CD14-positive monocyte (primary cell): ENCODE measurements around the gene ZNF423. TPM values are rescaled to one million over a fixed set of nuclear protein-coding genes. Genes with fewer than 3 reads are reported as not detected.

Source experiments
- DNase-seq, 3 donors: peaks; one replicate each; pipeline ENCODE4 v3.0.0-alpha.2; 2011 to 2022
- H2AFZ ChIP-seq: 2 replicates; pipeline ENCODE4 v1.6.0; 2012; ENCODE audit warnings: mild to moderate bottlenecking, low read depth, low read length, inconsistent platforms; ENCODE audit not compliant: insufficient read depth, poor library complexity, severe bottlenecking
- H3K27ac ChIP-seq, 2 donors: 1 replicate in 1 of 2; 2 replicates in 1 of 2; pipeline ENCODE4 v1.5.1; 2012 to 2013; ENCODE audit warnings: low read length in 2 of 2, control low read depth in 1 of 2, inconsistent platforms in 1 of 2, low read depth in 1 of 2, mild to moderate bottlenecking in 1 of 2
- H3K27me3 ChIP-seq, 2 donors: one replicate each; pipeline versions ENCODE4 v1.6.0 to v1.6.1; 2011 to 2013; ENCODE audit warnings: low read length in 2 of 2; ENCODE audit not compliant: control insufficient read depth in 2 of 2, insufficient read depth in 2 of 2
- H3K36me3 ChIP-seq, 2 donors: replicated peaks in 1 of 2; 1 replicate in 1 of 2; 2 replicates in 1 of 2; pipeline versions ENCODE4 v1.5.1 to v1.6.1; 2012 to 2013; ENCODE audit warnings: low read length in 2 of 2, control low read depth in 1 of 2, inconsistent platforms in 1 of 2, mild to moderate bottlenecking in 1 of 2; ENCODE audit not compliant: insufficient read depth in 2 of 2, control insufficient read depth in 1 of 2
- H3K4me1 ChIP-seq, 2 donors: 1 replicate in 1 of 2; 2 replicates in 1 of 2; pipeline versions ENCODE4 v1.5.1 to v1.6.1; 2012 to 2013; ENCODE audit warnings: low read length in 2 of 2, control low read depth in 1 of 2, inconsistent platforms in 1 of 2, mild to moderate bottlenecking in 1 of 2, moderate library complexity in 1 of 2; ENCODE audit not compliant: insufficient read depth in 2 of 2, control insufficient read depth in 1 of 2
- H3K4me2 ChIP-seq: replicated peaks from 2 replicates; pipeline ENCODE3; 2012; ENCODE audit warnings: low read length, moderate library complexity, mild to moderate bottlenecking; ENCODE audit not compliant: poor library complexity, severe bottlenecking; ENCODE audit errors: extremely low read depth
- H3K4me3 ChIP-seq, 3 experiments: fragments of 200-600 bp in 1 of 3; sonication (generic) in 1 of 3; replicated peaks in 1 of 3; 1 replicate in 2 of 3; 2 replicates in 1 of 3; pipeline ENCODE4 v1.5.1; 2011 to 2013; ENCODE audit warnings: low read length in 3 of 3, mild to moderate bottlenecking in 3 of 3, control low read depth in 2 of 3, low read depth in 2 of 3, inconsistent platforms in 1 of 3, moderate library complexity in 1 of 3
- H3K79me2 ChIP-seq: 2 replicates; pipeline ENCODE4 v1.6.0; 2012; ENCODE audit warnings: mild to moderate bottlenecking, control low read depth, inconsistent platforms, low read length, moderate library complexity; ENCODE audit not compliant: insufficient read depth
- H3K9ac ChIP-seq: 2 replicates; pipeline ENCODE4 v1.6.0; 2017; ENCODE audit warnings: low read length, mild to moderate bottlenecking; ENCODE audit not compliant: insufficient read depth, poor library complexity, severe bottlenecking
- H3K9me3 ChIP-seq, 2 donors: replicated peaks in 1 of 2; 1 replicate in 1 of 2; 2 replicates in 1 of 2; pipeline versions ENCODE4 v1.5.1 to v1.6.1; 2012 to 2013; ENCODE audit warnings: low read length in 2 of 2, control low read depth in 1 of 2; ENCODE audit not compliant: control insufficient read depth in 1 of 2, insufficient read depth in 1 of 2
- H4K20me1 ChIP-seq: 2 replicates; pipeline ENCODE4 v1.6.0; 2012; ENCODE audit warnings: mild to moderate bottlenecking, low read length, control low read depth, moderate library complexity; ENCODE audit not compliant: insufficient read depth
- H3K27ac Mint-ChIP-seq, 7 donors: one replicate each; pipeline ENCODE4 v1.8.0; 2020; ENCODE audit warnings: mild to moderate bottlenecking in 7 of 7, mixed read lengths in 7 of 7, moderate library complexity in 6 of 7, inconsistent platforms in 2 of 7
- H3K27me3 Mint-ChIP-seq, 3 donors: one replicate each; pipeline ENCODE4 v1.8.0; 2021 to 2022; ENCODE audit warnings: low read depth in 3 of 3, mild to moderate bottlenecking in 3 of 3, mixed read lengths in 3 of 3, moderate library complexity in 3 of 3, inconsistent platforms in 1 of 3
- H3K36me3 Mint-ChIP-seq, 2 donors: one replicate each; pipeline ENCODE4 v1.8.0; 2020; ENCODE audit warnings: mixed read lengths in 2 of 2, inconsistent platforms in 1 of 2, mild to moderate bottlenecking in 1 of 2
- H3K4me1 Mint-ChIP-seq: one replicate; pipeline ENCODE4 v1.8.0; 2020; ENCODE audit warnings: mild to moderate bottlenecking, mixed read lengths
- H3K4me3 Mint-ChIP-seq, 2 donors: one replicate each; pipeline ENCODE4 v1.8.0; 2020; ENCODE audit warnings: mild to moderate bottlenecking in 2 of 2, mixed read lengths in 2 of 2, moderate library complexity in 1 of 2
- H3K9me3 Mint-ChIP-seq, 7 donors: one replicate each; pipeline ENCODE4 v1.8.0; 2020 to 2022; ENCODE audit warnings: mixed read lengths in 7 of 7, mild to moderate bottlenecking in 6 of 7, moderate library complexity in 6 of 7, inconsistent platforms in 2 of 7
- WGBS: methylation state at CpG from one replicate; pipeline ENCODE4 v1.1.5; 2013; ENCODE audit warnings: missing lambda C conversion rate; ENCODE audit not compliant: insufficient coverage; 5-methylcytosine and 5-hydroxymethylcytosine counted together
- intact Hi-C, 2 donors: fragments of 100-400 bp; cut with micrococcal nuclease; formaldehyde crosslinking; loops; one replicate each; pipeline versions ENCODE4 v1.15.0 to v1.15.1; 2023
- polyA plus RNA-seq, 3 donors: library from polyadenylated mRNA; depleted of rRNA in 1 of 3; unstranded in 2 of 3; stranded (reverse) in 1 of 3; fragments of 300-500 nt in 2 of 3; fragments of >200 nt in 1 of 3; fragmentation: Illumina TruSeq in 2 of 3; gene quantifications; 1 replicate in 2 of 3; 2 replicates in 1 of 3; pipeline ENCODE4 v1.2.3, GENCODE V29; 2012 to 2021
- TF ChIP-seq, protein P1 (sequence below): fragments of 200-600 bp; IDR thresholded peaks from one replicate; pipeline ENCODE4 v1.8.0; 2022; ENCODE audit warnings: antibody characterized with exemption, mild to moderate bottlenecking

The ZNF423 gene
- polyA plus RNA-seq, 3 donors = not detected

DNA sequence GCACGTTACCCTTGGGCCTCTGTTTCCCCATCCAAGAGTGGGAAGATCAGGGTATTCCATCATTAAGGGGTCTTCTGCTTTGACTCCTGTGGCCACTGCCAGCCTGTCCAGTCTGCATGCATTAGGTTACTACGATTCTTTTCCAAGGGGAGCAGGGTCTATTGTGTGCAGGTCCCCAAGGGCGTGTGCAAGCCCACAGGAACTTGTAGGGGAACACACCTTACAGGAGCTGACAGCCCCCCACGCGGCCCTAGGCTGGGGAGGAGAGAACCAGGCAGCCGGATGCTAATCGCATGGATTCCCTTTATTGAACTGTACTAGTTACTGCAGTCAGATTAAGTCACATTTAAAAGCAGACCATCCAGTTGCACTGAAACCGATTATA, 365.6 kb downstream of the ZNF423 start:
- Histone ChIP-seq H3K4me3 (no peak overlapping the region), H3K4me2 (no peak overlapping the region), H3K9me3 (no peaks in the 10 kb centered on the region), H3K9ac (no peak overlapping the region), H3K36me3 (no peaks in the 10 kb centered on the region), H3K27ac (no peak overlapping the region), H3K27me3 (peaks cover 0 to under 1% of the 10 kb centered on the region in 2 donors), H2AFZ (no peak overlapping the region), H3K4me1 (peaks cover 0 to 7% of the 10 kb centered on the region in 2 donors), H4K20me1 (no peaks in the 10 kb centered on the region), H3K79me2 (no peaks in the 10 kb centered on the region)
- H3K36me3 Mint-ChIP-seq = no peaks in the 10 kb centered on the region
- H3K4me3 Mint-ChIP-seq = no peak overlapping the region
- intact Hi-C loops = loop anchor here (5.0 to 10.0 kb wide), 2 partner anchors 102 to 104 kb away; no protein-coding TSS in a partner anchor
- DNase-seq = no peak
- H3K27ac Mint-ChIP-seq = no peak overlapping the region
- H3K27me3 Mint-ChIP-seq = peaks cover 1 to 11% (median 2%) of the 10 kb centered on the region in 3 donors
- WGBS = 94% methylated on average over 7 of the region's 8 CpGs
- H3K4me1 Mint-ChIP-seq = peaks cover 2% of the 10 kb centered on the region
- H3K9me3 Mint-ChIP-seq = peaks cover 0 to 2% (median 0%) of the 10 kb centered on the region in 7 donors
- TF ChIP-seq, protein P1, sequence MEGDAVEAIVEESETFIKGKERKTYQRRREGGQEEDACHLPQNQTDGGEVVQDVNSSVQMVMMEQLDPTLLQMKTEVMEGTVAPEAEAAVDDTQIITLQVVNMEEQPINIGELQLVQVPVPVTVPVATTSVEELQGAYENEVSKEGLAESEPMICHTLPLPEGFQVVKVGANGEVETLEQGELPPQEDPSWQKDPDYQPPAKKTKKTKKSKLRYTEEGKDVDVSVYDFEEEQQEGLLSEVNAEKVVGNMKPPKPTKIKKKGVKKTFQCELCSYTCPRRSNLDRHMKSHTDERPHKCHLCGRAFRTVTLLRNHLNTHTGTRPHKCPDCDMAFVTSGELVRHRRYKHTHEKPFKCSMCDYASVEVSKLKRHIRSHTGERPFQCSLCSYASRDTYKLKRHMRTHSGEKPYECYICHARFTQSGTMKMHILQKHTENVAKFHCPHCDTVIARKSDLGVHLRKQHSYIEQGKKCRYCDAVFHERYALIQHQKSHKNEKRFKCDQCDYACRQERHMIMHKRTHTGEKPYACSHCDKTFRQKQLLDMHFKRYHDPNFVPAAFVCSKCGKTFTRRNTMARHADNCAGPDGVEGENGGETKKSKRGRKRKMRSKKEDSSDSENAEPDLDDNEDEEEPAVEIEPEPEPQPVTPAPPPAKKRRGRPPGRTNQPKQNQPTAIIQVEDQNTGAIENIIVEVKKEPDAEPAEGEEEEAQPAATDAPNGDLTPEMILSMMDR = no peak

DNA sequence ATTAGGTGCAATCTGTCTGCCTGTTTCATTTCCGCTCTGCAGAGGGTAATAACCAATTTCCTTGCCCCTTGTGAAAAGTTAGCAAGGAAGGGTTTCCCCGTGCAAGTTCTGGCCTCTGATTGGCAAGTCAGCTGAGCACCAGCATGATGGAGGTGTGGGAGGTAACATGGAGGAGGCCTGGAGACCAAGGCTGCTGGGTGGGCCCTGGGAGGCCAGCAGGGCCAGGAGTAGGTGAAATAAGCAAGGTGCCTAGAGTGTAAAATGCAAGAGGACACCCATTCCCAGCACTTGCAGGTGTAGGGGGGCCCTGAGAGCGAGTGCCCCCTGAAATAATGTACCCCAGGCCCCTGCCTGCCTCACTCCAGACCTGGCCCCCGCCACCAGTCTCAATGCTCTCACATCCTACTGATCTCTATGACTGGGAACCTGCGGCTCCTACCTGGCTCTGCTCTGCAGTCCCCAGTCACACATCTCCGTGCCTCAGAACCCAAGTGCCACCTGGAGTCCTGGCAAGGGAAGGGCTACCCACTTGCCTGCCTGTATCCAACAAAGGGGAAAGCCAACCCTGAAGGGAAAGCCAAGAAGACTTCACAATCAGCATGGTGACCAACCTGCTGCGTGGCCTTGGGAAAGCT, 366.1 kb downstream of the ZNF423 start:
- Mint-ChIP-seq H3K27ac (no peak overlapping the region), H3K4me3 (no peak overlapping the region)
- no peak overlapping the region for H2AFZ ChIP-seq

More for the DNA sequence above, 366.1 kb downstream of the ZNF423 start:
- H3K9ac ChIP-seq = no peak overlapping the region
- no peaks in the 10 kb centered on the region for H3K9me3 ChIP-seq
- Mint-ChIP-seq H3K4me1 (peaks cover 2% of the 10 kb centered on the region), H3K36me3 (no peaks in the 10 kb centered on the region), H3K27me3 (peaks cover 1 to 11% (median 2%) of the 10 kb centered on the region in 3 donors), H3K9me3 (peaks cover 0 to 2% (median 0%) of the 10 kb centered on the region in 7 donors)
- H4K20me1 ChIP-seq = no peaks in the 10 kb centered on the region
- DNase-seq = no peak
- H3K4me2 ChIP-seq = no peak overlapping the region
- H3K36me3 ChIP-seq = no peaks in the 10 kb centered on the region
- no peak overlapping the region for H3K27ac ChIP-seq
- no peaks in the 10 kb centered on the region for H3K79me2 ChIP-seq
- WGBS = 89% methylated on average over 6 of the region's 7 CpGs
- intact Hi-C loops = loop anchor here (5.0 to 10.0 kb wide), 2 partner anchors 102 to 105 kb away; no protein-coding TSS in a partner anchor
- H3K27me3 ChIP-seq = peaks cover 0 to 5% of the 10 kb centered on the region in 2 donors
- TF ChIP-seq, protein P1 = no peak
- H3K4me3 ChIP-seq = no peak overlapping the region
- H3K4me1 ChIP-seq = peaks cover 0 to 7% of the 10 kb centered on the region in 2 donors
